GM18870 (cell line): ENCODE data around the gene ADGRA1.

Source experiments
- ATAC-seq: cut with Tn5 transposase; IDR thresholded peaks from one replicate; pipeline ENCODE4 v1.9.1; 2021; ENCODE audit warnings: moderate library complexity; ENCODE audit not compliant: unreplicated experiment

The ADGRA1 gene

GRCh38 chr10:133093291-133093690 is 5.6 kb downstream of the ADGRA1 start:
- ATAC-seq = no peak

- ATAC-seq = no peak
Measured at GRCh38 chr10:133094286-133094685, 6.6 kb downstream of the ADGRA1 start.

- ATAC-seq = no peak
Measured at GRCh38 chr10:133094866-133095265, 7.1 kb downstream of the ADGRA1 start.

GRCh38 chr10:133095586-133095985 is 7.9 kb downstream of the ADGRA1 start:
- no peak for ATAC-seq

GRCh38 chr10:133096616-133097269 is 9.0 kb downstream of the ADGRA1 start:
- no peak for ATAC-seq

- no peak for ATAC-seq
Measured at GRCh38 chr10:133097418-133097817, 9.7 kb downstream of the ADGRA1 start.

GRCh38 chr10:133097961-133098360 is 10.2 kb downstream of the ADGRA1 start:
- no peak for ATAC-seq

GRCh38 chr10:133098426-133099124 is 10.9 kb downstream of the ADGRA1 start:
- no peak for ATAC-seq

GRCh38 chr10:133099571-133099970 is 11.8 kb downstream of the ADGRA1 start:
- ATAC-seq = no peak

GRCh38 chr10:133100186-133100585 is 12.5 kb downstream of the ADGRA1 start:
- ATAC-seq = no peak

GRCh38 chr10:133100706-133101415 is 13.1 kb downstream of the ADGRA1 start:
- ATAC-seq = no peak

- ATAC-seq = no peak
Measured at GRCh38 chr10:133101416-133101810, 13.7 kb downstream of the ADGRA1 start.

- ATAC-seq = no peak
Measured at GRCh38 chr10:133102415-133103095, 14.8 kb downstream of the ADGRA1 start.

GRCh38 chr10:133103311-133103910 is 15.7 kb downstream of the ADGRA1 start:
- no peak for ATAC-seq

GRCh38 chr10:133104068-133104962 is 16.6 kb downstream of the ADGRA1 start:
- ATAC-seq = no peak

- ATAC-seq = no peak
Measured at GRCh38 chr10:133104963-133105640, 17.4 kb downstream of the ADGRA1 start.

GRCh38 chr10:133105686-133106390 is 18.1 kb downstream of the ADGRA1 start:
- no peak for ATAC-seq

GRCh38 chr10:133106516-133106915 is 18.8 kb downstream of the ADGRA1 start:
- no peak for ATAC-seq

GRCh38 chr10:133107442-133107841 is 19.7 kb downstream of the ADGRA1 start:
- ATAC-seq = no peak
